DLD1 (cell line): ENCODE results near the gene VASN.

ENCODE experiments used
- in situ Hi-C: cut with HindIII; loops from 2 replicates; pipeline ENCODE4 v1.10.0; 2017; ENCODE audit warnings: low sequenced_read_pairs

VASN gene

GRCh38 chr16:4399001-4399730 lies 27.5 kb downstream of the VASN start:
- in situ Hi-C loops = no loop called here

- in situ Hi-C loops = no loop called here
Observed at GRCh38 chr16:4401094-4401501, 29.4 kb downstream of the VASN start.

- in situ Hi-C loops = no loop called here
Observed at GRCh38 chr16:4401510-4401909, 29.9 kb downstream of the VASN start.

- in situ Hi-C loops = no loop called here
Observed at GRCh38 chr16:4402439-4403132, 30.9 kb downstream of the VASN start.

GRCh38 chr16:4403133-4403949 lies 31.7 kb downstream of the VASN start:
- in situ Hi-C loops = no loop called here

GRCh38 chr16:4404247-4404966 lies 32.8 kb downstream of the VASN start:
- in situ Hi-C loops = no loop called here

- in situ Hi-C loops = no loop called here
Observed at GRCh38 chr16:4404967-4405696, 33.5 kb downstream of the VASN start.

GRCh38 chr16:4407543-4408322 lies 36.1 kb downstream of the VASN start:
- in situ Hi-C loops = no loop called here

- in situ Hi-C loops = no loop called here
Observed at GRCh38 chr16:4408323-4408690, 36.7 kb downstream of the VASN start.

GRCh38 chr16:4409081-4409932 lies 37.7 kb downstream of the VASN start:
- in situ Hi-C loops = no loop called here

GRCh38 chr16:4410335-4411075 lies 38.9 kb downstream of the VASN start:
- in situ Hi-C loops = no loop called here

GRCh38 chr16:4411684-4412083 lies 40.0 kb downstream of the VASN start:
- in situ Hi-C loops = no loop called here

- in situ Hi-C loops = no loop called here
Observed at GRCh38 chr16:4412159-4412558, 40.5 kb downstream of the VASN start.

GRCh38 chr16:4412854-4413253 lies 41.2 kb downstream of the VASN start:
- in situ Hi-C loops = no loop called here

- in situ Hi-C loops = no loop called here
Observed at GRCh38 chr16:4414187-4414917, 42.7 kb downstream of the VASN start.

GRCh38 chr16:4415538-4416199 lies 44.0 kb downstream of the VASN start:
- in situ Hi-C loops = no loop called here
